ENCODE results near the gene SYP.

DNA sequence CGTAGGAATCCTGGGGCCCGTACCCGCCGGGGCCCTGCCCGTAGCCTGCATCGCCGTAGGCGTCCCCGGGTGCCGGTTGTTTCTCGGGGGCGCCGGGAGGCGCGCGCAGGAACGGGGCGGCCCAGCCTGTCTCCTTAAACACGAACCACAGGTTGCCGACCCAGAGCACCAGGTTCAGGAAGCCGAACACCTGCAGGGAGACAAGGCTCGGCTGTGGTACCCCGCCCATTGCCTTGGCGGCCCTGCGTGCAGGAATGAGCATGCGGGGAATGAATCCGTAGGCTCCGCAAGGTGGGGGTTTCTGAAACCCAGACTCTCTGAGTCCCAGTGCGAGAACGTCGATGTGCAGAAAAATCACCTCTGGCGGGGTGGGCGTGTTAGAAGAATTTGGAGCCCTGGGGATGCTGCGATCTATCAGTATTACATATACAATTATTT is 8.4 kb downstream of the SYP start:
- TF ChIP-seq, protein P1, sequence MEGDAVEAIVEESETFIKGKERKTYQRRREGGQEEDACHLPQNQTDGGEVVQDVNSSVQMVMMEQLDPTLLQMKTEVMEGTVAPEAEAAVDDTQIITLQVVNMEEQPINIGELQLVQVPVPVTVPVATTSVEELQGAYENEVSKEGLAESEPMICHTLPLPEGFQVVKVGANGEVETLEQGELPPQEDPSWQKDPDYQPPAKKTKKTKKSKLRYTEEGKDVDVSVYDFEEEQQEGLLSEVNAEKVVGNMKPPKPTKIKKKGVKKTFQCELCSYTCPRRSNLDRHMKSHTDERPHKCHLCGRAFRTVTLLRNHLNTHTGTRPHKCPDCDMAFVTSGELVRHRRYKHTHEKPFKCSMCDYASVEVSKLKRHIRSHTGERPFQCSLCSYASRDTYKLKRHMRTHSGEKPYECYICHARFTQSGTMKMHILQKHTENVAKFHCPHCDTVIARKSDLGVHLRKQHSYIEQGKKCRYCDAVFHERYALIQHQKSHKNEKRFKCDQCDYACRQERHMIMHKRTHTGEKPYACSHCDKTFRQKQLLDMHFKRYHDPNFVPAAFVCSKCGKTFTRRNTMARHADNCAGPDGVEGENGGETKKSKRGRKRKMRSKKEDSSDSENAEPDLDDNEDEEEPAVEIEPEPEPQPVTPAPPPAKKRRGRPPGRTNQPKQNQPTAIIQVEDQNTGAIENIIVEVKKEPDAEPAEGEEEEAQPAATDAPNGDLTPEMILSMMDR (IDR thresholded peaks at IDR 0.05), result no peak
- no peak for TF ChIP-seq POLR2A (IDR thresholded peaks at IDR 0.05)
